ENCODE data around the gene RBX1.

Gene RBX1

GRCh38 chr22:41021613-41022454, 70.7 kb downstream of the RBX1 start:
- DNase-seq (ENCODE audit: low read depth in 4 of 4, low spot score in 1 of 4): peak; percentile 10 to 55 (median 20)

GRCh38 chr22:41022470-41023298, 71.5 kb downstream of the RBX1 start:
- peak; percentile 53 to 83 (median 68) for DNase-seq (ENCODE audit: low read depth in 4 of 4, low spot score in 1 of 4)

All from stimulated activated CD4-positive, alpha-beta T cell treated with anti-CD3 and anti-CD28 coated beads, Interleukin-1b, Interleukin-23, amount 100 ng/mL, for 24 hours (primary cell).